Common myeloid progenitor, CD34-positive (primary cell): ENCODE results near the gene AKTIP.
"Not testable (repeated sequence)": the region's sequence is repeated elsewhere in the genome, so short reads cannot be mapped to it uniquely, and the experiment has no call there.

ENCODE experiments used
- CTCF ChIA-PET: fragments of 350-600 bp; sonication (Branson Sonifier 250); formaldehyde crosslinking; loops from one replicate; lab custom pipeline; 2021; ENCODE audit warnings: antibody characterized with exemption; lab: Charles Lee
- POLR2A ChIA-PET: fragments of 350-600 bp; sonication (Branson Sonifier 250); formaldehyde crosslinking; loops from one replicate; lab custom pipeline; 2021; ENCODE audit warnings: antibody characterized with exemption; lab: Charles Lee
- DNase-seq, 3 donors: peaks; one replicate each; pipeline versions ENCODE4 v3.0.0 to v3.0.0-alpha.2; 2013
- H3K27ac ChIP-seq, 2 experiments: 1 replicate in 1 of 2; 2 replicates in 1 of 2; pipeline ENCODE4 v1.7.0; 2013; ENCODE audit warnings: inconsistent platforms in 2 of 2, low read length in 2 of 2, mild to moderate bottlenecking in 2 of 2, low read depth in 1 of 2, moderate library complexity in 1 of 2; ENCODE audit not compliant: severe bottlenecking in 2 of 2, insufficient read depth in 1 of 2, poor library complexity in 1 of 2
- H3K27me3 ChIP-seq, 5 experiments: replicated peaks in 2 of 5; 1 replicate in 3 of 5; 2 replicates in 2 of 5; pipeline versions ENCODE4 v1.6.1 to v1.7.0; 2013; ENCODE audit warnings: low read length in 4 of 5, mild to moderate bottlenecking in 2 of 5, moderate library complexity in 2 of 5, inconsistent platforms in 1 of 5; ENCODE audit not compliant: insufficient read depth in 5 of 5, control insufficient read depth in 4 of 5
- H3K36me3 ChIP-seq, 4 experiments: 1 replicate in 2 of 4; 2 replicates in 2 of 4; pipeline versions ENCODE4 v1.6.1 to v1.7.0; 2013; ENCODE audit warnings: low read length in 3 of 4, control low read depth in 1 of 4, mild to moderate bottlenecking in 1 of 4; ENCODE audit not compliant: control insufficient read depth in 4 of 4, insufficient read depth in 4 of 4
- H3K4me1 ChIP-seq, 4 experiments: 1 replicate in 3 of 4; 2 replicates in 1 of 4; pipeline versions ENCODE4 v1.6.1 to v1.7.1; 2013; ENCODE audit warnings: low read length in 3 of 4, mild to moderate bottlenecking in 3 of 4, control low read depth in 1 of 4, inconsistent platforms in 1 of 4, moderate library complexity in 1 of 4; ENCODE audit not compliant: control insufficient read depth in 4 of 4, insufficient read depth in 4 of 4; ENCODE audit errors: control extremely low read depth in 1 of 4
- H3K4me3 ChIP-seq, 7 experiments: 1 replicate in 4 of 7; 2 replicates in 3 of 7; pipeline versions ENCODE4 v1.5.1 to v1.7.0; 2013; ENCODE audit warnings: mild to moderate bottlenecking in 7 of 7, low read length in 6 of 7, moderate library complexity in 6 of 7, inconsistent platforms in 2 of 7, low read depth in 2 of 7, control low read depth in 1 of 7; ENCODE audit not compliant: insufficient read depth in 4 of 7, control insufficient read depth in 1 of 7; ENCODE audit errors: extremely low read depth in 1 of 7
- H3K9me3 ChIP-seq, 5 experiments: 1 replicate in 4 of 5; 2 replicates in 1 of 5; pipeline versions ENCODE4 v1.6.1 to v1.7.1; 2013; ENCODE audit warnings: low read length in 4 of 5, mild to moderate bottlenecking in 2 of 5, inconsistent platforms in 1 of 5, low read depth in 1 of 5, moderate library complexity in 1 of 5; ENCODE audit not compliant: control insufficient read depth in 4 of 5, insufficient read depth in 2 of 5; ENCODE audit errors: control extremely low read depth in 1 of 5
- WGBS: methylation state at CpG from one replicate; pipeline ENCODE4 v1.1.5; 2013; ENCODE audit not compliant: insufficient coverage; 5-methylcytosine and 5-hydroxymethylcytosine counted together

AKTIP gene

GRCh38 chr16:53515811-53516210 is 12.8 kb upstream of the AKTIP start:
- WGBS, result 75% methylated on average over 2 of the region's 2 CpGs
- H3K27ac ChIP-seq, result no peak overlapping the region
- DNase-seq, result no peak
- peaks cover 0 to 76% (median 23%) of the 10 kb centered on the region in 5 experiments for H3K27me3 ChIP-seq
- no peak overlapping the region for H3K4me3 ChIP-seq
- H3K36me3 ChIP-seq, result no peaks in the 10 kb centered on the region
- H3K9me3 ChIP-seq, result peaks cover 0 to 12% (median 9%) of the 10 kb centered on the region in 5 experiments
- peaks cover 18 to 25% (median 22%) of the 10 kb centered on the region in 4 experiments for H3K4me1 ChIP-seq
- POLR2A ChIA-PET, result no interaction called here
- CTCF ChIA-PET, result interaction anchor here (1.1 to 1.2 kb wide), 2 partner anchors 23 to 127 kb away, joined by 3 read pairs; no protein-coding TSS in a partner anchor

- Histone ChIP-seq H3K4me3 (no peak overlapping the region), H3K4me1 (peaks cover 18 to 27% (median 22%) of the 10 kb centered on the region in 4 experiments), H3K27ac (no peak overlapping the region), H3K27me3 (peaks cover 0 to 73% (median 21%) of the 10 kb centered on the region in 5 experiments), H3K36me3 (no peaks in the 10 kb centered on the region), H3K9me3 (peaks cover 0 to 12% (median 9%) of the 10 kb centered on the region in 5 experiments)
- ChIA-PET POLR2A (no interaction called here), CTCF (interaction anchor here (1.1 to 1.2 kb wide), 2 partner anchors 22 to 128 kb away, joined by 3 read pairs; no protein-coding TSS in a partner anchor)
- DNase-seq, result no peak
- 94% methylated on average over 6 of the region's 6 CpGs for WGBS
Observed at GRCh38 chr16:53515259-53515658, 12.2 kb upstream of the AKTIP start.

GRCh38 chr16:53512795-53513194 is 9.8 kb upstream of the AKTIP start:
- 100% methylated on average over 1 of the region's 1 CpG for WGBS
- Histone ChIP-seq H3K27me3 (peaks cover 0 to 65% (median 25%) of the 10 kb centered on the region in 5 experiments), H3K4me1 (peaks cover 4 to 12% (median 6%) of the 10 kb centered on the region in 4 experiments), H3K9me3 (peaks cover 0 to 12% (median 9%) of the 10 kb centered on the region in 5 experiments)
- H3K27ac ChIP-seq, CTCF ChIA-PET, POLR2A ChIA-PET, DNase-seq, H3K36me3 ChIP-seq, H3K4me3 ChIP-seq: not testable (repeated sequence)

- Histone ChIP-seq H3K27me3 (peaks cover 0 to 55% (median 21%) of the 10 kb centered on the region in 5 experiments), H3K4me1 (peaks cover 0 to 6% (median 0%) of the 10 kb centered on the region in 4 experiments), H3K4me3 (no peak overlapping the region), H3K36me3 (no peaks in the 10 kb centered on the region), H3K27ac (no peak overlapping the region), H3K9me3 (peaks cover 0 to 12% (median 9%) of the 10 kb centered on the region in 5 experiments)
- DNase-seq, result no peak
- ChIA-PET POLR2A (no interaction called here), CTCF (interaction anchor here (1.0 kb wide), 1 partner anchor 36 kb away, joined by 3 read pairs; no protein-coding TSS in a partner anchor)
- WGBS, result 92% methylated on average over 6 of the region's 12 CpGs
Observed at GRCh38 chr16:53511403-53512280, 8.6 kb upstream of the AKTIP start.

GRCh38 chr16:53511084-53511402 is 8.0 kb upstream of the AKTIP start:
- DNase-seq, result no peak
- no peaks in the 10 kb centered on the region for H3K36me3 ChIP-seq
- H3K4me1 ChIP-seq, result peaks cover 0 to 6% (median 0%) of the 10 kb centered on the region in 4 experiments
- no peak overlapping the region for H3K27ac ChIP-seq
- H3K27me3 ChIP-seq, result peaks cover 0 to 50% (median 22%) of the 10 kb centered on the region in 5 experiments
- H3K9me3 ChIP-seq, result peaks cover 0 to 12% (median 9%) of the 10 kb centered on the region in 5 experiments
- no peak overlapping the region for H3K4me3 ChIP-seq
- POLR2A ChIA-PET, result no interaction called here
- 100% methylated on average over 6 of the region's 6 CpGs for WGBS
- CTCF ChIA-PET, result interaction anchor here (1.0 kb wide), 1 partner anchor 37 kb away, joined by 3 read pairs; no protein-coding TSS in a partner anchor

GRCh38 chr16:53510704-53511070 is 7.7 kb upstream of the AKTIP start:
- ChIA-PET POLR2A (no interaction called here), CTCF (interaction anchor here (0.7 to 1.9 kb wide), 4 partner anchors 13 to 38 kb away, joined by 3 to 5 read pairs (median 4); no protein-coding TSS in a partner anchor)
- no peaks in the 10 kb centered on the region for H3K36me3 ChIP-seq
- no peak overlapping the region for H3K4me3 ChIP-seq
- H3K27ac ChIP-seq, result no peak overlapping the region
- peaks cover 0 to 6% (median 0%) of the 10 kb centered on the region in 4 experiments for H3K4me1 ChIP-seq
- WGBS, result 43% methylated on average over 1 of the region's 2 CpGs
- H3K27me3 ChIP-seq, result peaks cover 0 to 47% (median 18%) of the 10 kb centered on the region in 5 experiments
- no peak for DNase-seq
- H3K9me3 ChIP-seq, result peaks cover 0 to 12% (median 9%) of the 10 kb centered on the region in 5 experiments
